ENCODE data around the gene CCSER1.

DNA sequence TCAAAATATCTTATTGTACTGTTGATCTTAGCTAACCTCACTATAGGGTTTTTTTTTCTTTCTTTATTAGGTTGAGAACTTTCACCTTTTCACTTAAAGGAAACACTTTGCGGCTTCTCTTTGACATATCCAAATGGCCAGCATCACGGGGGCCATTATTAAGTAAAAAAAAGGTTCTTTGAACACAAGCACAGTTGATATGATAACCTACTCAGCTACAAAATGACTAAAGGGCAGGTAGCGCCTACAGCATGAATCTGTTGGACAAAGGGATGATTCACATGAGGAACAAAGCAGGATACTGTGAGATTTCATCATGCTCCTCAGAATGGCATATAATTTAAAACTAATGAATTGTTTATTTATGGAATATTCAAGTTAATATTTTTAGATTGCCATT lies 119.6 kb downstream of the CCSER1 start:
- TF ChIP-seq CTCF (IDR thresholded peaks at IDR 0.05; ENCODE audit: control extremely low read depth in 1 of 3, insufficient read depth in 1 of 3, low read depth in 1 of 3, low read length in 3 of 3) (no peak), CBX8 (IDR thresholded peaks at IDR 0.05; ENCODE audit: borderline replicate concordance, low read depth, low read length) (no peak)
